ENCODE results near the gene B3GNT4. TPM values are rescaled to one million over a fixed set of nuclear protein-coding genes. Genes with fewer than 3 reads are reported as not detected.

Gene B3GNT4
- total RNA-seq, 1 donor from 2014 or later = 0.38 TPM

- Mint-ChIP-seq H3K9me3 (ENCODE audit: unreplicated experiment) (no peaks in the 10 kb centered on the region), H3K4me1 (ENCODE audit: unreplicated experiment) (no peaks in the 10 kb centered on the region), H3K36me3 (ENCODE audit: low read depth, unreplicated experiment) (peaks cover 20% of the 10 kb centered on the region), H3K4me3 (ENCODE audit: unreplicated experiment) (no peak overlapping the region), H3K27me3 (ENCODE audit: unreplicated experiment) (peaks cover 24% of the 10 kb centered on the region), H3K27ac (ENCODE audit: unreplicated experiment) (no peak overlapping the region)
- DNase-seq (ENCODE audit: low spot score) = no peak
- TF ChIP-seq CTCF (IDR thresholded peaks at IDR 0.05; ENCODE audit: unreplicated experiment) = no peak
Observed at GRCh38 chr12:122206976-122207375, 3.5 kb downstream of the B3GNT4 start.

GRCh38 chr12:122207391-122207790 lies 3.9 kb downstream of the B3GNT4 start:
- no peak overlapping the region for H3K27ac Mint-ChIP-seq (ENCODE audit: unreplicated experiment)
- peaks cover 24% of the 10 kb centered on the region for H3K36me3 Mint-ChIP-seq (ENCODE audit: low read depth, unreplicated experiment)
- DNase-seq (ENCODE audit: low spot score) = no peak
- H3K27me3 Mint-ChIP-seq (ENCODE audit: unreplicated experiment) = peaks cover 24% of the 10 kb centered on the region
- peak overlapping the region; percentile 51 for H3K4me3 Mint-ChIP-seq (ENCODE audit: unreplicated experiment)
- no peaks in the 10 kb centered on the region for H3K4me1 Mint-ChIP-seq (ENCODE audit: unreplicated experiment)
- no peaks in the 10 kb centered on the region for H3K9me3 Mint-ChIP-seq (ENCODE audit: unreplicated experiment)
- TF ChIP-seq CTCF (IDR thresholded peaks at IDR 0.05; ENCODE audit: unreplicated experiment) = no peak

GRCh38 chr12:122208073-122208820 lies 4.7 kb downstream of the B3GNT4 start:
- H3K4me1 Mint-ChIP-seq (ENCODE audit: unreplicated experiment) = no peaks in the 10 kb centered on the region
- no peak for TF ChIP-seq CTCF (IDR thresholded peaks at IDR 0.05; ENCODE audit: unreplicated experiment)
- H3K27me3 Mint-ChIP-seq (ENCODE audit: unreplicated experiment) = peaks cover 22% of the 10 kb centered on the region
- H3K9me3 Mint-ChIP-seq (ENCODE audit: unreplicated experiment) = no peaks in the 10 kb centered on the region
- H3K27ac Mint-ChIP-seq (ENCODE audit: unreplicated experiment) = no peak overlapping the region
- DNase-seq (ENCODE audit: low spot score) = no peak
- H3K4me3 Mint-ChIP-seq (ENCODE audit: unreplicated experiment) = peak overlapping the region; percentile 51
- H3K36me3 Mint-ChIP-seq (ENCODE audit: low read depth, unreplicated experiment) = peaks cover 24% of the 10 kb centered on the region

- no peaks in the 10 kb centered on the region for H3K4me1 Mint-ChIP-seq (ENCODE audit: unreplicated experiment)
- H3K27ac Mint-ChIP-seq (ENCODE audit: unreplicated experiment) = no peak overlapping the region
- H3K36me3 Mint-ChIP-seq (ENCODE audit: low read depth, unreplicated experiment) = peaks cover 16% of the 10 kb centered on the region
- H3K27me3 Mint-ChIP-seq (ENCODE audit: unreplicated experiment) = no peaks in the 10 kb centered on the region
- no peaks in the 10 kb centered on the region for H3K9me3 Mint-ChIP-seq (ENCODE audit: unreplicated experiment)
- no peak for DNase-seq (ENCODE audit: low spot score)
- no peak overlapping the region for H3K4me3 Mint-ChIP-seq (ENCODE audit: unreplicated experiment)
- no peak for TF ChIP-seq CTCF (IDR thresholded peaks at IDR 0.05; ENCODE audit: unreplicated experiment)
Observed at GRCh38 chr12:122215771-122216170, 12.3 kb downstream of the B3GNT4 start.

- no peaks in the 10 kb centered on the region for H3K9me3 Mint-ChIP-seq (ENCODE audit: unreplicated experiment)
- DNase-seq (ENCODE audit: low spot score) = no peak
- no peaks in the 10 kb centered on the region for H3K4me1 Mint-ChIP-seq (ENCODE audit: unreplicated experiment)
- no peak overlapping the region for H3K4me3 Mint-ChIP-seq (ENCODE audit: unreplicated experiment)
- H3K27me3 Mint-ChIP-seq (ENCODE audit: unreplicated experiment) = no peaks in the 10 kb centered on the region
- peaks cover 20% of the 10 kb centered on the region for H3K36me3 Mint-ChIP-seq (ENCODE audit: low read depth, unreplicated experiment)
- no peak overlapping the region for H3K27ac Mint-ChIP-seq (ENCODE audit: unreplicated experiment)
- TF ChIP-seq CTCF (IDR thresholded peaks at IDR 0.05; ENCODE audit: unreplicated experiment) = no peak
Observed at GRCh38 chr12:122216445-122216844, 12.9 kb downstream of the B3GNT4 start.

Data from endothelial cell (in vitro differentiated cells).